GM18858 (cell line): ENCODE data around the gene KSR1.
"Not testable (repeated sequence)": the region's sequence is repeated elsewhere in the genome, so short reads cannot be mapped to it uniquely, and the experiment has no call there.

Source experiments
- ATAC-seq: cut with Tn5 transposase; IDR thresholded peaks from one replicate; pipeline ENCODE4 v1.9.1; 2021; ENCODE audit not compliant: unreplicated experiment

The KSR1 gene

GRCh38 chr17:27452828-27453227 lies 3.4 kb upstream of the KSR1 start:
- ATAC-seq: no peak

- no peak for ATAC-seq
Measured at GRCh38 chr17:27453471-27453870, 2.8 kb upstream of the KSR1 start.

- no peak for ATAC-seq
Measured at GRCh38 chr17:27454089-27454488, 2.2 kb upstream of the KSR1 start.

- no peak for ATAC-seq
Measured at GRCh38 chr17:27455236-27455913, 873 bp upstream of the KSR1 start.

GRCh38 chr17:27456681-27457359 lies 572 bp downstream of the KSR1 start:
- ATAC-seq: no peak

- ATAC-seq: no peak
Measured at GRCh38 chr17:27457360-27457715, 1.1 kb downstream of the KSR1 start.

GRCh38 chr17:27457731-27458523 lies 1.7 kb downstream of the KSR1 start:
- ATAC-seq: no peak

GRCh38 chr17:27458524-27458908 lies 2.3 kb downstream of the KSR1 start:
- no peak for ATAC-seq

GRCh38 chr17:27459433-27459832 lies 3.2 kb downstream of the KSR1 start:
- no peak for ATAC-seq

GRCh38 chr17:27460196-27460725 lies 4.0 kb downstream of the KSR1 start:
- ATAC-seq: no peak

GRCh38 chr17:27461192-27461859 lies 5.1 kb downstream of the KSR1 start:
- ATAC-seq: no peak

- no peak for ATAC-seq
Measured at GRCh38 chr17:27462149-27462548, 5.9 kb downstream of the KSR1 start.

- no peak for ATAC-seq
Measured at GRCh38 chr17:27462714-27463113, 6.5 kb downstream of the KSR1 start.

GRCh38 chr17:27463235-27463677 lies 7.0 kb downstream of the KSR1 start:
- ATAC-seq: no peak

- not testable (repeated sequence) for ATAC-seq
Measured at GRCh38 chr17:27464019-27464418, 7.8 kb downstream of the KSR1 start.

- ATAC-seq: no peak
Measured at GRCh38 chr17:27464431-27464830, 8.2 kb downstream of the KSR1 start.

GRCh38 chr17:27465875-27466274 lies 9.6 kb downstream of the KSR1 start:
- ATAC-seq: not testable (repeated sequence)

- no peak for ATAC-seq
Measured at GRCh38 chr17:27466376-27466742, 10.1 kb downstream of the KSR1 start.

- ATAC-seq: peak; percentile 43
Measured at GRCh38 chr17:27466743-27467375, 10.6 kb downstream of the KSR1 start.

- ATAC-seq: no peak
Measured at GRCh38 chr17:27469256-27469655, 13.0 kb downstream of the KSR1 start.
